ENCODE data around the gene ZNF32. TPM values are rescaled to one million over a fixed set of nuclear protein-coding genes. Genes with fewer than 3 reads are reported as not detected.

The ZNF32 gene
- total RNA-seq, 1 experiment from 2014 or later, result 9.8 TPM

- ChIA-PET POLR2A (ENCODE audit: unreplicated experiment) (no interaction called here), CTCF (no interaction called here)
- intact Hi-C loops (cut with micrococcal nuclease; ENCODE audit: unreplicated experiment), result no loop called here
- Histone ChIP-seq H3K79me2 (ENCODE audit: low read depth) (no peaks in the 10 kb centered on the region), H3K27me3 (ENCODE audit: insufficient read depth, low read depth) (peaks cover 20% of the 10 kb centered on the region; the same call in 1 of the 2 replicates), H4K20me1 (ENCODE audit: insufficient read depth) (no peaks in the 10 kb centered on the region), H3K9me2 (ENCODE audit: insufficient read depth) (no peaks in the 10 kb centered on the region), H2AFZ (no peak overlapping the region), H3F3A (ENCODE audit: insufficient read depth, low read depth) (no peaks in the 10 kb centered on the region), H3K4me3 (peak overlapping the region; percentile 66; the same call in 1 of the 2 replicates), H3K36me3 (ENCODE audit: low read depth) (no peaks in the 10 kb centered on the region), H3K4me2 (peak overlapping the region; percentile 99; the same call in 1 of the 2 replicates), H3K4me1 (replicated peaks; ENCODE audit: insufficient read depth) (no peaks in the 10 kb centered on the region), H3K9me3 (ENCODE audit: insufficient read depth, low read depth) (peaks cover 40% of the 10 kb centered on the region), H3K27ac (no peak overlapping the region)
- DNase-seq, result no peak
- TF ChIP-seq EZH2 (IDR thresholded peaks at IDR 0.05; ENCODE audit: low read depth) (no peak), CTCF (conservative IDR thresholded peaks at IDR 0.05) (no peak)
- BruUV-seq (replicated peaks), result TSS peak; percentile 50
Measured at GRCh38 chr10:43647576-43647975, 1.1 kb downstream of the ZNF32 start.

- POLR2A ChIA-PET (ENCODE audit: unreplicated experiment), result interaction anchor here (0.6 kb wide), 1 partner anchor 1091 kb away, joined by 8 read pairs; no protein-coding TSS in a partner anchor
- Histone ChIP-seq H3K4me1 (replicated peaks; ENCODE audit: insufficient read depth) (no peaks in the 10 kb centered on the region), H3K4me3 (no peak overlapping the region), H2AFZ (no peak overlapping the region), H3K9me3 (ENCODE audit: insufficient read depth, low read depth) (peaks cover 48% of the 10 kb centered on the region), H3K27me3 (ENCODE audit: insufficient read depth, low read depth) (peaks cover 10% of the 10 kb centered on the region; the same call in 1 of the 2 replicates), H3K27ac (no peak overlapping the region), H4K20me1 (ENCODE audit: insufficient read depth) (no peaks in the 10 kb centered on the region), H3K36me3 (ENCODE audit: low read depth) (no peaks in the 10 kb centered on the region), H3K9me2 (ENCODE audit: insufficient read depth) (no peaks in the 10 kb centered on the region), H3K79me2 (ENCODE audit: low read depth) (no peaks in the 10 kb centered on the region), H3F3A (ENCODE audit: insufficient read depth, low read depth) (no peaks in the 10 kb centered on the region), H3K4me2 (no peak overlapping the region)
- CTCF ChIA-PET, result no interaction called here
- no TSS peak for BruUV-seq (replicated peaks)
- no peak for TF ChIP-seq CTCF (conservative IDR thresholded peaks at IDR 0.05)
- no peak for TF ChIP-seq EZH2 (IDR thresholded peaks at IDR 0.05; ENCODE audit: low read depth)
- intact Hi-C loops (cut with micrococcal nuclease; ENCODE audit: unreplicated experiment), result no loop called here
- DNase-seq, result no peak
Measured at GRCh38 chr10:43645866-43646265, 2.8 kb downstream of the ZNF32 start.

GRCh38 chr10:43644252-43644651, 4.4 kb downstream of the ZNF32 start:
- DNase-seq, result no peak
- POLR2A ChIA-PET (ENCODE audit: unreplicated experiment), result no interaction called here
- no peak overlapping the region for H2AFZ ChIP-seq
- no peak overlapping the region for H3K4me3 ChIP-seq
- peaks cover 48% of the 10 kb centered on the region for H3K9me3 ChIP-seq (ENCODE audit: insufficient read depth, low read depth)
- no peaks in the 10 kb centered on the region for H3K9me2 ChIP-seq (ENCODE audit: insufficient read depth)
- H3K36me3 ChIP-seq (ENCODE audit: low read depth), result no peaks in the 10 kb centered on the region
- no peaks in the 10 kb centered on the region for H3K4me1 ChIP-seq (replicated peaks; ENCODE audit: insufficient read depth)
- no peaks in the 10 kb centered on the region for H3K79me2 ChIP-seq (ENCODE audit: low read depth)
- TF ChIP-seq CTCF (conservative IDR thresholded peaks at IDR 0.05) (no peak), EZH2 (IDR thresholded peaks at IDR 0.05; ENCODE audit: low read depth) (no peak)
- no TSS peak for BruUV-seq (replicated peaks)
- no peak overlapping the region for H3K27ac ChIP-seq
- no peaks in the 10 kb centered on the region for H4K20me1 ChIP-seq (ENCODE audit: insufficient read depth)
- CTCF ChIA-PET, result no interaction called here
- H3K27me3 ChIP-seq (ENCODE audit: insufficient read depth, low read depth), result no peaks in the 10 kb centered on the region
- intact Hi-C loops (cut with micrococcal nuclease; ENCODE audit: unreplicated experiment), result no loop called here
- H3K4me2 ChIP-seq, result no peak overlapping the region
- no peaks in the 10 kb centered on the region for H3F3A ChIP-seq (ENCODE audit: insufficient read depth, low read depth)

All from PC-9 (cell line).